HepG2 (cell line): Measurements from ENCODE around the gene DNAAF9. TPM values are rescaled to one million over a fixed set of nuclear protein-coding genes. Genes with fewer than 3 reads are reported as not detected.

ENCODE experiments used
- ATAC-seq: fragments of 200-7000 bp; cut with Tn5 transposase; 3 replicates; pipeline ENCODE4 v1.9.1; 2020; ENCODE audit warnings: mild to moderate bottlenecking, moderate library complexity
- BruUV-seq: library from RNA; stranded (reverse); fragments of 400-500 nt; replicated peaks from 2 replicates; lab custom pipeline; 2021; lab: Mats Ljungman, UMichigan
- CTCF ChIA-PET: fragments of 300-600 bp; formaldehyde crosslinking; extraction: SDS; loops from one replicate; lab custom pipeline; 2021; ENCODE audit warnings: low total read pairs, inconsistent platforms, low intra/inter-chr PET ratio; lab: Yijun Ruan, JAX
- POLR2A ChIA-PET: fragments of 350-600 bp; sonication (Branson Sonifier 250); formaldehyde crosslinking; loops from one replicate; lab custom pipeline; 2020; ENCODE audit warnings: antibody characterized with exemption, inconsistent platforms; lab: Yijun Ruan, JAX
- DNase-seq: peaks from one replicate; pipeline ENCODE4 v3.0.0-alpha.2; 2015; ENCODE audit warnings: low spot score
- FAIRE-seq: peaks from 3 replicates; lab custom pipeline; 2011; peaks lifted over from hg19 to GRCh38; lab: Jason Lieb, UNC
- H2AFZ ChIP-seq: one replicate; pipeline ENCODE4 v1.6.1; 2011; ENCODE audit warnings: low read length, inconsistent platforms
- H3K27ac ChIP-seq: fragments of 300-600 bp; 3 replicates; pipeline ENCODE4 v1.8.0; 2011; ENCODE audit warnings: mixed run types, mild to moderate bottlenecking, mixed read lengths, low read length, inconsistent platforms; ENCODE audit not compliant: insufficient read depth; ENCODE audit errors: extremely low read length
- H3K27me3 ChIP-seq, 2 experiments: fragments of 200-600 bp in 1 of 2; 2 replicates in 1 of 2; 3 replicates in 1 of 2; pipeline versions ENCODE4 v1.6.0 to v1.8.0; 2011; ENCODE audit warnings: low read length in 2 of 2, mild to moderate bottlenecking in 2 of 2, moderate library complexity in 2 of 2, inconsistent platforms in 1 of 2; ENCODE audit not compliant: insufficient read depth in 2 of 2, control insufficient read depth in 1 of 2
- H3K36me3 ChIP-seq, 2 experiments: fragments of 200-600 bp in 1 of 2; replicated peaks in 1 of 2; 2 replicates in 1 of 2; 3 replicates in 1 of 2; pipeline versions ENCODE4 v1.5.1 to v1.8.0; 2011; ENCODE audit warnings: low read length in 2 of 2, inconsistent platforms in 1 of 2; ENCODE audit not compliant: insufficient read depth in 2 of 2, control insufficient read depth in 1 of 2
- H3K4me1 ChIP-seq: 2 replicates; pipeline ENCODE4 v1.5.1; 2012; ENCODE audit warnings: low read length, inconsistent platforms; ENCODE audit not compliant: insufficient read depth
- H3K4me2 ChIP-seq: 2 replicates; pipeline ENCODE4 v1.6.0; 2011; ENCODE audit warnings: low read depth, low read length, inconsistent platforms
- H3K4me3 ChIP-seq, 3 experiments: fragments of 200-600 bp in 1 of 3; sonication (generic), shearing (Covaris generic) in 1 of 3; replicated peaks in 1 of 3; 2 replicates each; pipeline ENCODE4 v1.5.1; 2011 to 2016; ENCODE audit warnings: low read length in 3 of 3, inconsistent platforms in 2 of 3, low read depth in 2 of 3, mild to moderate bottlenecking in 2 of 3, control low read depth in 1 of 3, mixed read lengths in 1 of 3; ENCODE audit not compliant: insufficient read depth in 1 of 3
- H3K79me2 ChIP-seq: one replicate; pipeline ENCODE4 v1.6.1; 2011; ENCODE audit warnings: low read length, inconsistent platforms; ENCODE audit not compliant: insufficient read depth
- H3K9ac ChIP-seq: 2 replicates; pipeline ENCODE4 v1.6.0; 2011; ENCODE audit warnings: mild to moderate bottlenecking, low read depth, low read length, inconsistent platforms; ENCODE audit not compliant: insufficient read depth
- H3K9me3 ChIP-seq: 2 replicates; pipeline ENCODE4 v1.5.1; 2012; ENCODE audit warnings: mild to moderate bottlenecking, low read length
- H4K20me1 ChIP-seq: 2 replicates; pipeline ENCODE4 v1.6.0; 2011; ENCODE audit warnings: inconsistent platforms, mild to moderate bottlenecking, low read length, moderate library complexity; ENCODE audit not compliant: insufficient read depth
- SALL2 ChIP-seq: sonication (generic); formaldehyde crosslinking; IDR thresholded peaks from 2 replicates; pipeline ENCODE4 v1.8.1; 2023; ENCODE audit warnings: mild to moderate bottlenecking, missing genetic modification reagents, inconsistent platforms
- ZNF17 ChIP-seq: sonication (generic); formaldehyde crosslinking; IDR thresholded peaks from 2 replicates; pipeline ENCODE4 v1.5.0; 2020; ENCODE audit warnings: mild to moderate bottlenecking, missing genetic modification reagents
- ZNF263 ChIP-seq: sonication (generic); formaldehyde crosslinking; IDR thresholded peaks from 2 replicates; pipeline ENCODE4 v1.4.0; 2020; ENCODE audit warnings: missing genetic modification reagents
- WGBS: methylation state at CpG from one replicate; pipeline ENCODE4 v1.1.6; 2017; ENCODE audit warnings: low lambda C conversion rate; 5-methylcytosine and 5-hydroxymethylcytosine counted together
- in situ Hi-C: cut with HindIII; loops from 2 replicates; pipeline ENCODE4 v1.10.0; 2017; ENCODE audit warnings: low pct_unique_long_range_greater_than_20kb; ENCODE audit not compliant: extremely low pct_ligation_motif_present
- intact Hi-C: fragments of 100-400 bp; cut with micrococcal nuclease; formaldehyde crosslinking; loops from one replicate; pipeline ENCODE4 v1.10.0; 2022; ENCODE audit not compliant: unreplicated experiment
- polyA plus RNA-seq, 8 experiments: library from polyadenylated mRNA; depleted of rRNA in 3 of 8; stranded (reverse) in 7 of 8; unstranded in 1 of 8; fragments of >200 nt; fragmentation: Illumina TruSeq in 4 of 8; extraction: Trizol in 4 of 8; gene quantifications; 2 replicates each; pipeline versions ENCODE4 v1.2.1 to v1.2.3, GENCODE V29; 2011 to 2016; ENCODE audit warnings: low read depth in 4 of 8, missing spikeins in 1 of 8, mixed read lengths in 1 of 8; ENCODE audit not compliant: insufficient read depth in 1 of 8
- total RNA-seq, 5 experiments: library from RNA; depleted of rRNA; stranded (reverse); fragments of >200 nt; fragmentation: Illumina TruSeq; extraction: Trizol; gene quantifications; 2 replicates each; pipeline ENCODE4 v1.2.3, GENCODE V29; 2016; ENCODE audit warnings: low read depth in 1 of 5
- TF ChIP-seq, protein P1 (sequence below): IDR thresholded peaks from 2 replicates; pipeline ENCODE4 v1.6.1; 2012; ENCODE audit warnings: low read length, improper control_type of control experiment
- TF ChIP-seq, protein P2 (sequence below): sonication (generic); formaldehyde crosslinking; IDR thresholded peaks from 2 replicates; pipeline ENCODE4 v1.4.0; 2020; ENCODE audit warnings: missing genetic modification reagents, borderline replicate concordance
- TF ChIP-seq, protein P3 (sequence below): sonication (generic); formaldehyde crosslinking; IDR thresholded peaks from 2 replicates; pipeline ENCODE4 v1.4.0; 2020; ENCODE audit warnings: missing genetic modification reagents, mild to moderate bottlenecking, borderline replicate concordance
- TF ChIP-seq, protein P4 (sequence below): sonication (generic); formaldehyde crosslinking; conservative IDR thresholded peaks from 2 replicates; pipeline ENCODE4 v1.4.0; 2020; ENCODE audit warnings: missing genetic modification reagents
- TF ChIP-seq, protein P5 (sequence below): sonication (generic); formaldehyde crosslinking; IDR thresholded peaks from 2 replicates; pipeline ENCODE4 v1.4.0; 2020; ENCODE audit warnings: missing genetic modification reagents

DNAAF9 gene
- total and polyA plus RNA-seq, 2 of the 13 experiments (the other 11 are each of a cell fraction or from before 2014, with no cell fraction given): 10.5 to 14.9 TPM

DNA sequence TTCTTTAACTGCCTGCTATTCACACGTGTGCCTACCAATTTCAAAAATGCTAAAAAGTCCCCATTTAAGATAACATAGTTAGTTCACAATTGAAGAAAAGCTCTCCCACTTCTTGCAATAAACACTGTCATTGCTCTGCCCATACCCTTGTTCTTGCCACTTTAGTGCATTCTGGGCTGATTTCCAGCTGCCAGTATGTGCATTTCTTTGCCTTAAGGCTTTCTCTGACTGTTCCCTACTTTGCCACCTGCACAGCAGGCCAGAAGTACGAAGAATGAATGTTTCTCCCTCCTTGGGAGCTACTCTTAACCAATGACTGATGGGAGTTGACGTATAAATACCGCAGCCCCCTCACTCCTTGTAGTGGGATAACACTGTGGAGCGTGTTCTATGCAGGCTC lies 47.4 kb upstream of the DNAAF9 start (continued):
- TF ChIP-seq, protein P1, sequence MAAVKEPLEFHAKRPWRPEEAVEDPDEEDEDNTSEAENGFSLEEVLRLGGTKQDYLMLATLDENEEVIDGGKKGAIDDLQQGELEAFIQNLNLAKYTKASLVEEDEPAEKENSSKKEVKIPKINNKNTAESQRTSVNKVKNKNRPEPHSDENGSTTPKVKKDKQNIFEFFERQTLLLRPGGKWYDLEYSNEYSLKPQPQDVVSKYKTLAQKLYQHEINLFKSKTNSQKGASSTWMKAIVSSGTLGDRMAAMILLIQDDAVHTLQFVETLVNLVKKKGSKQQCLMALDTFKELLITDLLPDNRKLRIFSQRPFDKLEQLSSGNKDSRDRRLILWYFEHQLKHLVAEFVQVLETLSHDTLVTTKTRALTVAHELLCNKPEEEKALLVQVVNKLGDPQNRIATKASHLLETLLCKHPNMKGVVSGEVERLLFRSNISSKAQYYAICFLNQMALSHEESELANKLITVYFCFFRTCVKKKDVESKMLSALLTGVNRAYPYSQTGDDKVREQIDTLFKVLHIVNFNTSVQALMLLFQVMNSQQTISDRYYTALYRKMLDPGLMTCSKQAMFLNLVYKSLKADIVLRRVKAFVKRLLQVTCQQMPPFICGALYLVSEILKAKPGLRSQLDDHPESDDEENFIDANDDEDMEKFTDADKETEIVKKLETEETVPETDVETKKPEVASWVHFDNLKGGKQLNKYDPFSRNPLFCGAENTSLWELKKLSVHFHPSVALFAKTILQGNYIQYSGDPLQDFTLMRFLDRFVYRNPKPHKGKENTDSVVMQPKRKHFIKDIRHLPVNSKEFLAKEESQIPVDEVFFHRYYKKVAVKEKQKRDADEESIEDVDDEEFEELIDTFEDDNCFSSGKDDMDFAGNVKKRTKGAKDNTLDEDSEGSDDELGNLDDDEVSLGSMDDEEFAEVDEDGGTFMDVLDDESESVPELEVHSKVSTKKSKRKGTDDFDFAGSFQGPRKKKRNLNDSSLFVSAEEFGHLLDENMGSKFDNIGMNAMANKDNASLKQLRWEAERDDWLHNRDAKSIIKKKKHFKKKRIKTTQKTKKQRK: no peak
- TF ChIP-seq, all 625 proteins: peak for 0

DNA sequence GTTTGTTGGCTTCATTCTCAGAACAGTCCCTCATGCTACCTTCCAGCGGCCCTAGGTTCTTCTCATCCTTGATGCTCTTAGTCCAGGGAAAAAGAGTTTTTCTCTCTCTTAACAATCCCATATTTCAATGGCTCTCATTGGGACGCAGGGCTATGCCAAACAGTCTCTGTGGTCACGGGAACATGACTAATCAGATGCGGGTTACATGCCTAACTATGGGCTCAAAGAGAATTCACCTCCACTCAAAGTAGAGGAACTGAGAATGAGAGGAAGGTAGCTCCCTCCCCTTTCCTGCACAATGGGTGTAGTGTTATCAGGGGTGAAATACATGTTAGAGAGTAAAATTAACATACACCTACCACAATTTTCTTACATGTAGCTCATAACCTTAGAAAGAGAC lies 45.2 kb upstream of the DNAAF9 start:
- intact Hi-C loops (no loop called here), in situ Hi-C loops (no loop called here)
- BruUV-seq: no TSS peak
- peaks cover 0 to 36% of the 10 kb centered on the region in 2 experiments; a peak in 1 of 5 replicates for H3K27me3 ChIP-seq
- H3K36me3 ChIP-seq: no peaks in the 10 kb centered on the region
- H3K4me3 ChIP-seq: no peak overlapping the region
- ATAC-seq (no peak; the same call in 2 of the 3 replicates), FAIRE-seq (no peak), DNase-seq (no peak)
- no peaks in the 10 kb centered on the region for H4K20me1 ChIP-seq
- WGBS: 18% methylated on average over 4 of the region's 4 CpGs
- no peak overlapping the region for H2AFZ ChIP-seq
- H3K4me2 ChIP-seq: no peak overlapping the region
- H3K9me3 ChIP-seq: no peaks in the 10 kb centered on the region
- H3K4me1 ChIP-seq: no peaks in the 10 kb centered on the region
- ChIA-PET POLR2A (interaction anchor here (1.1 kb wide), 1 partner anchor 18 kb away, joined by 5 read pairs; the partner anchor contains the start of gene ATRN), CTCF (no interaction called here)
- H3K79me2 ChIP-seq: no peaks in the 10 kb centered on the region
- H3K27ac ChIP-seq: no peak overlapping the region
- no peak overlapping the region for H3K9ac ChIP-seq
- TF ChIP-seq ZNF263 (no peak), SALL2 (CRISPR knock-in tag) (no peak), ZNF17 (CRISPR knock-in tag) (no peak)
- TF ChIP-seq, protein P2, sequence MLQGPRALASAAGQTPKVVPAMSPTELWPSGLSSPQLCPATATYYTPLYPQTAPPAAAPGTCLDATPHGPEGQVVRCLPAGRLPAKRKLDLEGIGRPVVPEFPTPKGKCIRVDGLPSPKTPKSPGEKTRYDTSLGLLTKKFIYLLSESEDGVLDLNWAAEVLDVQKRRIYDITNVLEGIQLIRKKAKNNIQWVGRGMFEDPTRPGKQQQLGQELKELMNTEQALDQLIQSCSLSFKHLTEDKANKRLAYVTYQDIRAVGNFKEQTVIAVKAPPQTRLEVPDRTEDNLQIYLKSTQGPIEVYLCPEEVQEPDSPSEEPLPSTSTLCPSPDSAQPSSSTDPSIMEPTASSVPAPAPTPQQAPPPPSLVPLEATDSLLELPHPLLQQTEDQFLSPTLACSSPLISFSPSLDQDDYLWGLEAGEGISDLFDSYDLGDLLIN (CRISPR knock-in tag): no peak
- TF ChIP-seq, protein P3, sequence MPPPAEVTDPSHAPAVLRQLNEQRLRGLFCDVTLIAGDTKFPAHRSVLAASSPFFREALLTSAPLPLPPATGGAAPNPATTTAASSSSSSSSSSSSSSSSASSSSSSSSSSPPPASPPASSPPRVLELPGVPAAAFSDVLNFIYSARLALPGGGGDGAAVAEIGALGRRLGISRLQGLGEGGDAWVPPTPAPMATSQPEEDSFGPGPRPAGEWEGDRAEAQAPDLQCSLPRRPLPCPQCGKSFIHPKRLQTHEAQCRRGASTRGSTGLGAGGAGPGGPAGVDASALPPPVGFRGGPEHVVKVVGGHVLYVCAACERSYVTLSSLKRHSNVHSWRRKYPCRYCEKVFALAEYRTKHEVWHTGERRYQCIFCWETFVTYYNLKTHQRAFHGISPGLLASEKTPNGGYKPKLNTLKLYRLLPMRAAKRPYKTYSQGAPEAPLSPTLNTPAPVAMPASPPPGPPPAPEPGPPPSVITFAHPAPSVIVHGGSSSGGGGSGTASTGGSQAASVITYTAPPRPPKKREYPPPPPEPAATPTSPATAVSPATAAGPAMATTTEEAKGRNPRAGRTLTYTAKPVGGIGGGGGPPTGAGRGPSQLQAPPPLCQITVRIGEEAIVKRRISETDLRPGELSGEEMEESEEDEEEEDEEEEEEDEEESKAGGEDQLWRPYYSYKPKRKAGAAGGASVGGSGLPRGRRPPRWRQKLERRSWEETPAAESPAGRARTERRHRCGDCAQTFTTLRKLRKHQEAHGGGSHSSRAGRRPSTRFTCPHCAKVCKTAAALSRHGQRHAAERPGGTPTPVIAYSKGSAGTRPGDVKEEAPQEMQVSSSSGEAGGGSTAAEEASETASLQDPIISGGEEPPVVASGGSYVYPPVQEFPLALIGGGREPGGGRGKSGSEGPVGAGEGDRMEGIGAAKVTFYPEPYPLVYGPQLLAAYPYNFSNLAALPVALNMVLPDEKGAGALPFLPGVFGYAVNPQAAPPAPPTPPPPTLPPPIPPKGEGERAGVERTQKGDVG (CRISPR knock-in tag): no peak
- TF ChIP-seq, protein P4, sequence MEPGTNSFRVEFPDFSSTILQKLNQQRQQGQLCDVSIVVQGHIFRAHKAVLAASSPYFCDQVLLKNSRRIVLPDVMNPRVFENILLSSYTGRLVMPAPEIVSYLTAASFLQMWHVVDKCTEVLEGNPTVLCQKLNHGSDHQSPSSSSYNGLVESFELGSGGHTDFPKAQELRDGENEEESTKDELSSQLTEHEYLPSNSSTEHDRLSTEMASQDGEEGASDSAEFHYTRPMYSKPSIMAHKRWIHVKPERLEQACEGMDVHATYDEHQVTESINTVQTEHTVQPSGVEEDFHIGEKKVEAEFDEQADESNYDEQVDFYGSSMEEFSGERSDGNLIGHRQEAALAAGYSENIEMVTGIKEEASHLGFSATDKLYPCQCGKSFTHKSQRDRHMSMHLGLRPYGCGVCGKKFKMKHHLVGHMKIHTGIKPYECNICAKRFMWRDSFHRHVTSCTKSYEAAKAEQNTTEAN (CRISPR knock-in tag): no peak
- TF ChIP-seq, protein P5, sequence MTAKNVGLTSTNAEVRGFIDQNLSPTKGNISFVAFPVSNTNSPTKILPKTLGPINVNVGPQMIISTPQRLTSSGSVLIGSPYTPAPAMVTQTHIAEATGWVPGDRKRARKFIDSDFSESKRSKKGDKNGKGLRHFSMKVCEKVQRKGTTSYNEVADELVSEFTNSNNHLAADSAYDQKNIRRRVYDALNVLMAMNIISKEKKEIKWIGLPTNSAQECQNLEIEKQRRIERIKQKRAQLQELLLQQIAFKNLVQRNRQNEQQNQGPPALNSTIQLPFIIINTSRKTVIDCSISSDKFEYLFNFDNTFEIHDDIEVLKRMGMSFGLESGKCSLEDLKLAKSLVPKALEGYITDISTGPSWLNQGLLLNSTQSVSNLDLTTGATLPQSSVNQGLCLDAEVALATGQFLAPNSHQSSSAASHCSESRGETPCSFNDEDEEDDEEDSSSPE (CRISPR knock-in tag): no peak
